IMR-90 (cell line): ENCODE measurements around the gene FAM181B.

Source experiments
- CEBPB ChIP-seq: IDR thresholded peaks from 2 replicates; pipeline ENCODE4 v1.6.1; 2012; ENCODE audit warnings: low read depth, low read length, improper control_type of control experiment
- CTCF ChIP-seq: conservative IDR thresholded peaks from 2 replicates; pipeline ENCODE4 v1.5.1; 2012; ENCODE audit warnings: mild to moderate bottlenecking, low read depth, low read length, improper control_type of control experiment
- ELK1 ChIP-seq: fragments of 150-350 bp; IDR thresholded peaks from 2 replicates; pipeline ENCODE4 v1.6.1; 2016; ENCODE audit warnings: low read depth, mild to moderate bottlenecking, low read length, moderate library complexity, borderline replicate concordance
- MAZ ChIP-seq: IDR thresholded peaks from 2 replicates; pipeline ENCODE4 v1.6.1; 2012; ENCODE audit warnings: low read depth, mild to moderate bottlenecking, low read length, improper control_type of control experiment, moderate library complexity, borderline replicate concordance
- MXI1 ChIP-seq: IDR thresholded peaks from 2 replicates; pipeline ENCODE4 v1.6.1; 2012; ENCODE audit warnings: low read depth, mild to moderate bottlenecking, low read length, moderate library complexity, borderline replicate concordance
- POLR2A ChIP-seq: IDR thresholded peaks from 2 replicates; pipeline ENCODE4 v1.6.1; 2012; ENCODE audit warnings: mild to moderate bottlenecking, low read depth, low read length
- RAD21 ChIP-seq: IDR thresholded peaks from 2 replicates; pipeline ENCODE4 v1.6.1; 2012; ENCODE audit warnings: low read length, improper control_type of control experiment
- RFX5 ChIP-seq: IDR thresholded peaks from 2 replicates; pipeline ENCODE4 v1.8.0; 2012; ENCODE audit warnings: low read depth, mild to moderate bottlenecking, low read length, moderate library complexity
- SMC3 ChIP-seq: fragments of 150-350 bp; IDR thresholded peaks from 2 replicates; pipeline ENCODE4 v1.6.1; 2016; ENCODE audit warnings: low read depth, mild to moderate bottlenecking, antibody characterized with exemption, low read length, moderate library complexity

GRCh38 chr11:82778776-82779175 lies 45.1 kb upstream of the FAM181B start:
- TF ChIP-seq SMC3 (no peak), RFX5 (no peak), CTCF (no peak), MAZ (no peak), ELK1 (no peak), RAD21 (no peak), POLR2A (no peak), MXI1 (no peak), CEBPB (no peak)
